HEK293 (cell line): ENCODE data around the gene MORF4L2.

ENCODE experiments used
- AEBP2 ChIP-seq: fragments of 450-650 bp; formaldehyde crosslinking; IDR thresholded peaks from 2 replicates; pipeline ENCODE4 v1.5.1; 2016; ENCODE audit warnings: missing biosample characterization, missing genetic modification characterization, borderline replicate concordance
- INSM2 ChIP-seq: fragments of 450-650 bp; formaldehyde crosslinking; IDR thresholded peaks from 2 replicates; pipeline ENCODE4 v1.5.1; 2016; ENCODE audit warnings: missing biosample characterization, missing genetic modification characterization
- MZF1 ChIP-seq: fragments of 450-650 bp; formaldehyde crosslinking; IDR thresholded peaks from 2 replicates; pipeline ENCODE4 v1.5.1; 2017; ENCODE audit warnings: missing biosample characterization, missing genetic modification characterization, borderline replicate concordance
- PBX3 ChIP-seq: sonication (generic); formaldehyde crosslinking; IDR thresholded peaks from 2 replicates; pipeline ENCODE4 v1.8.1; 2022; ENCODE audit warnings: mild to moderate bottlenecking, moderate library complexity, missing genetic modification reagents
- SCRT1 ChIP-seq: fragments of 450-650 bp; formaldehyde crosslinking; IDR thresholded peaks from 2 replicates; pipeline ENCODE4 v1.5.1; 2016; ENCODE audit warnings: missing biosample characterization, missing genetic modification characterization, borderline replicate concordance
- TCF7L2 ChIP-seq: IDR thresholded peaks from 2 replicates; pipeline ENCODE4 v1.6.1; 2011; ENCODE audit warnings: low read depth, mild to moderate bottlenecking, inconsistent platforms, low read length, moderate library complexity, borderline replicate concordance
- ZBTB8A ChIP-seq: fragments of 450-650 bp; formaldehyde crosslinking; IDR thresholded peaks from 2 replicates; pipeline ENCODE4 v1.5.1; 2016; ENCODE audit warnings: missing biosample characterization, missing genetic modification characterization
- ZEB2 ChIP-seq: fragments of 450-650 bp; formaldehyde crosslinking; IDR thresholded peaks from 2 replicates; pipeline ENCODE4 v1.5.1; 2016; ENCODE audit warnings: missing biosample characterization, missing genetic modification characterization
- ZFHX2 ChIP-seq: fragments of 450-650 bp; formaldehyde crosslinking; conservative IDR thresholded peaks from 2 replicates; pipeline ENCODE4 v1.5.1; 2016; ENCODE audit warnings: missing biosample characterization, missing genetic modification characterization
- ZNF18 ChIP-seq: fragments of 450-650 bp; formaldehyde crosslinking; IDR thresholded peaks from 2 replicates; pipeline ENCODE4 v1.5.1; 2016; ENCODE audit warnings: missing biosample characterization, missing genetic modification characterization
- ZNF274 ChIP-seq, 2 experiments: fragments of 200-500 bp in 1 of 2; fragments of 450-650 bp in 1 of 2; sonication (Bioruptor generic) in 1 of 2; formaldehyde crosslinking in 1 of 2; IDR thresholded peaks; 2 replicates each; pipeline versions ENCODE4 v1.5.1 to v1.6.1; 2014 to 2016; ENCODE audit warnings: borderline replicate concordance in 1 of 2, inconsistent platforms in 1 of 2, low read length in 1 of 2, missing biosample characterization in 1 of 2, missing genetic modification characterization in 1 of 2
- ZNF280D ChIP-seq: fragments of 450-650 bp; formaldehyde crosslinking; IDR thresholded peaks from 2 replicates; pipeline ENCODE4 v1.5.1; 2016; ENCODE audit warnings: missing biosample characterization, missing genetic modification characterization
- ZNF335 ChIP-seq: fragments of 450-650 bp; formaldehyde crosslinking; conservative IDR thresholded peaks from 2 replicates; pipeline ENCODE4 v1.5.1; 2016; ENCODE audit warnings: missing biosample characterization, missing genetic modification characterization
- ZNF341 ChIP-seq: fragments of 450-650 bp; formaldehyde crosslinking; IDR thresholded peaks from 2 replicates; pipeline ENCODE4; 2016; ENCODE audit warnings: low read depth, missing biosample characterization, missing genetic modification characterization
- ZNF37A ChIP-seq: fragments of 450-650 bp; IDR thresholded peaks from 2 replicates; pipeline ENCODE4 v1.5.1; 2018; ENCODE audit warnings: missing biosample characterization, missing genetic modification characterization
- ZNF404 ChIP-seq: fragments of 450-650 bp; formaldehyde crosslinking; IDR thresholded peaks from 2 replicates; pipeline ENCODE4 v1.5.1; 2017; ENCODE audit warnings: missing biosample characterization, missing genetic modification characterization
- ZNF416 ChIP-seq: fragments of 450-650 bp; formaldehyde crosslinking; IDR thresholded peaks from 2 replicates; pipeline ENCODE4 v1.5.1; 2016; ENCODE audit warnings: missing biosample characterization, missing genetic modification characterization
- ZNF433 ChIP-seq: fragments of 450-650 bp; formaldehyde crosslinking; IDR thresholded peaks from 2 replicates; pipeline ENCODE4 v1.5.1; 2016; ENCODE audit warnings: missing biosample characterization, missing genetic modification characterization, low read depth
- ZNF521 ChIP-seq: fragments of 450-650 bp; formaldehyde crosslinking; IDR thresholded peaks from 2 replicates; pipeline ENCODE4 v1.5.1; 2017; ENCODE audit warnings: missing biosample characterization, mild to moderate bottlenecking, missing genetic modification characterization
- ZNF558 ChIP-seq: fragments of 450-650 bp; formaldehyde crosslinking; IDR thresholded peaks from 2 replicates; pipeline ENCODE4 v1.5.1; 2016; ENCODE audit warnings: missing biosample characterization, missing genetic modification characterization
- ZNF623 ChIP-seq: fragments of 450-650 bp; formaldehyde crosslinking; IDR thresholded peaks from 2 replicates; pipeline ENCODE4 v1.5.1; 2016; ENCODE audit warnings: missing biosample characterization, missing genetic modification characterization
- ZNF692 ChIP-seq: fragments of 450-650 bp; formaldehyde crosslinking; IDR thresholded peaks from 2 replicates; pipeline ENCODE4 v1.5.1; 2016; ENCODE audit warnings: missing biosample characterization, missing genetic modification characterization
- ZNF707 ChIP-seq: fragments of 450-650 bp; formaldehyde crosslinking; IDR thresholded peaks from 2 replicates; pipeline ENCODE4 v1.5.1; 2016; ENCODE audit warnings: missing biosample characterization, missing genetic modification characterization
- TF ChIP-seq, protein P1 (sequence below): fragments of 450-650 bp; formaldehyde crosslinking; IDR thresholded peaks from 2 replicates; pipeline ENCODE4 v1.5.1; 2016; ENCODE audit warnings: missing biosample characterization, missing genetic modification characterization
- TF ChIP-seq, protein P2 (sequence below): fragments of 450-650 bp; IDR thresholded peaks from 2 replicates; pipeline ENCODE4 v1.5.1; 2018; ENCODE audit warnings: missing biosample characterization, mild to moderate bottlenecking, missing genetic modification characterization

MORF4L2 gene

DNA sequence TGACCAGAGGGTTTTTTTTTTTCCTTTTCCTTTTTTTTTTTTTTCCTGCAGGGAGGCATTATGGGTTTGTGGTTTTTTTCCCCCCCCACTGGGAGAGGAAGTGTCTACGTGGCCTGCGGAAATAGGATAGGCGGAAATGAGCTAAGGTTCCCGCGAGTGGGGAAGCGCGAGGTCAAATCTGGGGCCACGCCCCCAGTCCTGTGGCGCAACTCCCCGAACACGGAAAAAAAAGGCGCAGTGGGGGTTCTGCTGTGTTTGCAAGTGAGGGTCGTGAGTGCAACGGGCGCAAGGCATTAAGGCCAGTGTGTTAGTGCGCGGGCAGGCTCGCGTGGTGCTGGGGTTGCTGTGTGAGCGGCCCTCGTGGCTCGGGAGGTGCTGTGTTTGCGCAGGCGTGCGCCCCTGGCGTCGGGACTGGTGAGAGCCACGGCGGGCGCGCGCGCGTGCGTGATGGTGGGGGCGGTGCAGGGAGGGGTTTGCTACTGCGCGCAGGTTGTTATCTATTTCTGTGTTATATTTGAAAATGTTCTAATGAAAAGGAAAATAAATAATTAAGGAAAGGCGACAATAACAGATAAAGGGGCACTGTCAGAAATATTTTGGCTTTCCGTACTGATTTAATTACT is 685 bp upstream of the MORF4L2 start (continued):
- 0 out of 2 replicates have a peak, but pooled peaks have one; percentile 35 for TF ChIP-seq INSM2 (tag by site-specific recombination)
- peak; percentile 76 for TF ChIP-seq ZNF335 (tag by site-specific recombination)
- TF ChIP-seq ZNF558 (tag by site-specific recombination) = no peak; the same call in 1 of the 2 replicates
- TF ChIP-seq ZNF521 = no peak
- no peak for TF ChIP-seq ZNF280D (tag by site-specific recombination)
- no peak for TF ChIP-seq ZNF623 (tag by site-specific recombination)
- no peak for TF ChIP-seq SCRT1 (tag by site-specific recombination)
- peak; percentile 54 for TF ChIP-seq ZEB2 (tag by site-specific recombination)
- peak; percentile 61 for TF ChIP-seq ZFHX2 (tag by site-specific recombination)
- TF ChIP-seq ZNF404 (tag by site-specific recombination) = no peak
- TF ChIP-seq, protein P1, sequence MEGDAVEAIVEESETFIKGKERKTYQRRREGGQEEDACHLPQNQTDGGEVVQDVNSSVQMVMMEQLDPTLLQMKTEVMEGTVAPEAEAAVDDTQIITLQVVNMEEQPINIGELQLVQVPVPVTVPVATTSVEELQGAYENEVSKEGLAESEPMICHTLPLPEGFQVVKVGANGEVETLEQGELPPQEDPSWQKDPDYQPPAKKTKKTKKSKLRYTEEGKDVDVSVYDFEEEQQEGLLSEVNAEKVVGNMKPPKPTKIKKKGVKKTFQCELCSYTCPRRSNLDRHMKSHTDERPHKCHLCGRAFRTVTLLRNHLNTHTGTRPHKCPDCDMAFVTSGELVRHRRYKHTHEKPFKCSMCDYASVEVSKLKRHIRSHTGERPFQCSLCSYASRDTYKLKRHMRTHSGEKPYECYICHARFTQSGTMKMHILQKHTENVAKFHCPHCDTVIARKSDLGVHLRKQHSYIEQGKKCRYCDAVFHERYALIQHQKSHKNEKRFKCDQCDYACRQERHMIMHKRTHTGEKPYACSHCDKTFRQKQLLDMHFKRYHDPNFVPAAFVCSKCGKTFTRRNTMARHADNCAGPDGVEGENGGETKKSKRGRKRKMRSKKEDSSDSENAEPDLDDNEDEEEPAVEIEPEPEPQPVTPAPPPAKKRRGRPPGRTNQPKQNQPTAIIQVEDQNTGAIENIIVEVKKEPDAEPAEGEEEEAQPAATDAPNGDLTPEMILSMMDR (tag by site-specific recombination) = peak; percentile 95
- no peak for TF ChIP-seq ZNF274 (IDR thresholded peaks at IDR 0.05; ENCODE audit: low read length)
- no peak for TF ChIP-seq ZNF274 (tag by site-specific recombination; IDR thresholded peaks at IDR 0.05; ENCODE audit: borderline replicate concordance)
- TF ChIP-seq ZNF707 (tag by site-specific recombination) = no peak
- TF ChIP-seq AEBP2 (tag by site-specific recombination) = no peak
- no peak for TF ChIP-seq ZNF692 (tag by site-specific recombination)
- no peak for TF ChIP-seq TCF7L2
- peak; percentile 64; the same call in 1 of the 2 replicates for TF ChIP-seq PBX3 (CRISPR knock-in tag)
- no peak for TF ChIP-seq ZNF416 (tag by site-specific recombination)
- TF ChIP-seq, protein P2, sequence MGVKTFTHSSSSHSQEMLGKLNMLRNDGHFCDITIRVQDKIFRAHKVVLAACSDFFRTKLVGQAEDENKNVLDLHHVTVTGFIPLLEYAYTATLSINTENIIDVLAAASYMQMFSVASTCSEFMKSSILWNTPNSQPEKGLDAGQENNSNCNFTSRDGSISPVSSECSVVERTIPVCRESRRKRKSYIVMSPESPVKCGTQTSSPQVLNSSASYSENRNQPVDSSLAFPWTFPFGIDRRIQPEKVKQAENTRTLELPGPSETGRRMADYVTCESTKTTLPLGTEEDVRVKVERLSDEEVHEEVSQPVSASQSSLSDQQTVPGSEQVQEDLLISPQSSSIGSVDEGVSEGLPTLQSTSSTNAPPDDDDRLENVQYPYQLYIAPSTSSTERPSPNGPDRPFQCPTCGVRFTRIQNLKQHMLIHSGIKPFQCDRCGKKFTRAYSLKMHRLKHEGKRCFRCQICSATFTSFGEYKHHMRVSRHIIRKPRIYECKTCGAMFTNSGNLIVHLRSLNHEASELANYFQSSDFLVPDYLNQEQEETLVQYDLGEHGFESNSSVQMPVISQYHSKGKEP (tag by site-specific recombination) = no peak
- 0 out of 2 replicates have a peak, but pooled peaks have one; percentile 59 for TF ChIP-seq ZNF18 (tag by site-specific recombination)
- TF ChIP-seq ZNF433 (tag by site-specific recombination) = no peak
- no peak for TF ChIP-seq MZF1
- TF ChIP-seq ZNF37A = no peak
- no peak for TF ChIP-seq ZNF341
- peak; percentile 47; the same call in 1 of the 2 replicates for TF ChIP-seq ZBTB8A (tag by site-specific recombination)
